NB4 (cell line): ENCODE measurements around the gene CACNA2D2.

Source experiments
- MAX ChIP-seq: IDR thresholded peaks from 2 replicates; pipeline ENCODE4 v1.6.1; 2011; ENCODE audit warnings: low read depth, low read length
- MYC ChIP-seq: IDR thresholded peaks from 2 replicates; pipeline ENCODE4 v1.6.1; 2011; ENCODE audit warnings: low read depth, low read length
- POLR2A ChIP-seq: IDR thresholded peaks from 2 replicates; pipeline ENCODE4 v1.6.1; 2011; ENCODE audit warnings: mild to moderate bottlenecking; ENCODE audit not compliant: insufficient read length; ENCODE audit errors: extremely low read depth
- TF ChIP-seq, protein P1 (sequence below): IDR thresholded peaks from one replicate; pipeline ENCODE4 v1.5.1; 2012; ENCODE audit warnings: low read depth, low read length

GRCh38 chr3:50353245-50354004 lies 150.0 kb downstream of the CACNA2D2 start:
- TF ChIP-seq, protein P1, sequence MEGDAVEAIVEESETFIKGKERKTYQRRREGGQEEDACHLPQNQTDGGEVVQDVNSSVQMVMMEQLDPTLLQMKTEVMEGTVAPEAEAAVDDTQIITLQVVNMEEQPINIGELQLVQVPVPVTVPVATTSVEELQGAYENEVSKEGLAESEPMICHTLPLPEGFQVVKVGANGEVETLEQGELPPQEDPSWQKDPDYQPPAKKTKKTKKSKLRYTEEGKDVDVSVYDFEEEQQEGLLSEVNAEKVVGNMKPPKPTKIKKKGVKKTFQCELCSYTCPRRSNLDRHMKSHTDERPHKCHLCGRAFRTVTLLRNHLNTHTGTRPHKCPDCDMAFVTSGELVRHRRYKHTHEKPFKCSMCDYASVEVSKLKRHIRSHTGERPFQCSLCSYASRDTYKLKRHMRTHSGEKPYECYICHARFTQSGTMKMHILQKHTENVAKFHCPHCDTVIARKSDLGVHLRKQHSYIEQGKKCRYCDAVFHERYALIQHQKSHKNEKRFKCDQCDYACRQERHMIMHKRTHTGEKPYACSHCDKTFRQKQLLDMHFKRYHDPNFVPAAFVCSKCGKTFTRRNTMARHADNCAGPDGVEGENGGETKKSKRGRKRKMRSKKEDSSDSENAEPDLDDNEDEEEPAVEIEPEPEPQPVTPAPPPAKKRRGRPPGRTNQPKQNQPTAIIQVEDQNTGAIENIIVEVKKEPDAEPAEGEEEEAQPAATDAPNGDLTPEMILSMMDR: no peak
- TF ChIP-seq MAX (no peak), POLR2A (no peak), MYC (no peak)
